A549 (cell line): ENCODE results near the gene PICK1.

Source experiments
- EP300 ChIP-seq, 2 experiments: fragments of >200 bp; sonication (Bioruptor Twin); formaldehyde crosslinking; IDR thresholded peaks; 2 replicates in 1 of 2; 3 replicates in 1 of 2; pipeline ENCODE4 v1.6.1; 2016 to 2017
- ESRRA ChIP-seq: fragments of 150-350 bp; IDR thresholded peaks from 2 replicates; pipeline ENCODE4 v1.6.1; 2014; ENCODE audit warnings: mild to moderate bottlenecking, low read length, borderline replicate concordance
- JUNB ChIP-seq: fragments of >200 bp; sonication (Bioruptor Twin); formaldehyde crosslinking; IDR thresholded peaks from 2 replicates; pipeline ENCODE4 v1.6.1; 2016
- NR3C1 ChIP-seq: fragments of >200 bp; sonication (Bioruptor Twin); formaldehyde crosslinking; IDR thresholded peaks from 3 replicates; pipeline ENCODE4 v1.6.1; 2017
- RAD21 ChIP-seq, 2 experiments: fragments of >200 bp in 1 of 2; sonication (Bioruptor Twin) in 1 of 2; formaldehyde crosslinking in 1 of 2; IDR thresholded peaks in 1 of 2; conservative IDR thresholded peaks in 1 of 2; 2 replicates in 1 of 2; 3 replicates in 1 of 2; pipeline ENCODE4 v1.6.1; 2012 to 2018; ENCODE audit warnings: inconsistent platforms in 1 of 2
- RFX5 ChIP-seq: fragments of 450-650 bp; IDR thresholded peaks from 2 replicates; pipeline ENCODE4 v1.7.1; 2014; ENCODE audit warnings: antibody characterized with exemption, mild to moderate bottlenecking, moderate library complexity
- ZSCAN20 ChIP-seq: fragments of 250-450 bp; sonication (Bioruptor Pico); IDR thresholded peaks from 2 replicates; pipeline ENCODE4 v1.8.0; 2022; ENCODE audit warnings: mild to moderate bottlenecking, moderate library complexity
- TF ChIP-seq, protein P1 (sequence below): fragments of >200 bp; sonication (Bioruptor Twin); formaldehyde crosslinking; IDR thresholded peaks from 3 replicates; pipeline ENCODE4 v1.5.1; 2016
- TF ChIP-seq, protein P2 (sequence below): fragments of 450-650 bp; IDR thresholded peaks from 2 replicates; pipeline ENCODE4 v1.6.1; 2014; ENCODE audit warnings: antibody characterized with exemption
- TF ChIP-seq, protein P3 (sequence below): fragments of >200 bp; sonication (Bioruptor Twin); formaldehyde crosslinking; IDR thresholded peaks from 3 replicates; pipeline ENCODE4 v1.6.1; 2016
- TF ChIP-seq, protein P4 (sequence below): fragments of 200-600 bp; sonication (generic); IDR thresholded peaks from 2 replicates; pipeline ENCODE4 v1.6.1; 2016; ENCODE audit warnings: antibody characterized with exemption, mild to moderate bottlenecking, moderate library complexity
- TF ChIP-seq, protein P5 (sequence below): fragments of >200 bp; sonication (Bioruptor Twin); formaldehyde crosslinking; IDR thresholded peaks from 2 replicates; pipeline ENCODE4 v1.6.1; 2016

DNA sequence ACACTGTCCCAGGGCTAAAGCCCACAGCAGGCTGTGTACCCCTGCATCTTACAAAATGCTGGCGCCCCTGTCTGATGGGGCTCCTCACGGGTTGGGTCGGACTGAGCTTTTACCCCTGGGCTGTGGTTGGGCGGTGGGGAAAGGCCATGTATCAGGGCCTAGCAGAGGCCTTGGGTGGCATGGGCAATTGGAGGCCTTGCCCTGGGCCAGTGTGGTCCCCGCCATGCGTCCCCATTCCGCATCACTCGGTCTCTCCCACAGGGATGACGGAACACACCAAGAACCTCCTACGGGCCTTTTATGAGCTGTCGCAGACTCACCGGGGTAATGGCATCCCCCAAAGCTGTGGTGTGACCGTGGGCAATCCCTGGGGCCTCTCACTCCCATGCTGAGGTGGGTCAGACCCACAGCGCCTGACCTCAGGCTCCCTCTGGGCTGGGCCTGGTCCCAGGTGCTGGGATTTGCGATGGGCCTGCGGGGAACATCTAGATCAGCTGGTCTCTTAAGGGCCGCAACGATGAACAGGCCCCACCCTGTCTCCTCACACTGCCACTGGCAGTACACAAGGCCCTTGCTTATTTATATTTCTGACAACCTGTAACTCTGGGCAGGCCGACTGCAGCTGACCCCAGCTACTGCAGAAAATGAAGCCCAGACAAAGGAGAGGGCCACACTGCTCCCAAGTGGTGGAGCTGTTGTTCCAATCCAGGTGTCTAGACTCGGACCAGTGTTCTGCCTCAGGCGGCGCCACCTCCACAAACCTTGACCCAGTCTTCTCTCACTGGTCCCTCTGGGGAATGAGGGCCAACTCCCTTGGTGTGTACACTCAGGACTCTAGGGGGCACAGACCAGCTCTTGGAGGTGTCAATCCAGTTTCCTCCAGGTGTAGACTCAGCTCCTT is 14.5 kb downstream of the PICK1 start:
- TF ChIP-seq RFX5 (no peak), JUNB (no peak), ESRRA (no peak), NR3C1 (no peak), EP300 (IDR thresholded peaks at IDR 0.05) (no peak), ZSCAN20 (CRISPR knock-in tag) (no peak), RAD21 (conservative IDR thresholded peaks at IDR 0.05 in 1 of 2, IDR thresholded peaks at IDR 0.05 in 1 of 2) (peak in 1 of 2 experiments; percentile 20; a peak in 1 of 5 replicates)
- TF ChIP-seq, protein P1, sequence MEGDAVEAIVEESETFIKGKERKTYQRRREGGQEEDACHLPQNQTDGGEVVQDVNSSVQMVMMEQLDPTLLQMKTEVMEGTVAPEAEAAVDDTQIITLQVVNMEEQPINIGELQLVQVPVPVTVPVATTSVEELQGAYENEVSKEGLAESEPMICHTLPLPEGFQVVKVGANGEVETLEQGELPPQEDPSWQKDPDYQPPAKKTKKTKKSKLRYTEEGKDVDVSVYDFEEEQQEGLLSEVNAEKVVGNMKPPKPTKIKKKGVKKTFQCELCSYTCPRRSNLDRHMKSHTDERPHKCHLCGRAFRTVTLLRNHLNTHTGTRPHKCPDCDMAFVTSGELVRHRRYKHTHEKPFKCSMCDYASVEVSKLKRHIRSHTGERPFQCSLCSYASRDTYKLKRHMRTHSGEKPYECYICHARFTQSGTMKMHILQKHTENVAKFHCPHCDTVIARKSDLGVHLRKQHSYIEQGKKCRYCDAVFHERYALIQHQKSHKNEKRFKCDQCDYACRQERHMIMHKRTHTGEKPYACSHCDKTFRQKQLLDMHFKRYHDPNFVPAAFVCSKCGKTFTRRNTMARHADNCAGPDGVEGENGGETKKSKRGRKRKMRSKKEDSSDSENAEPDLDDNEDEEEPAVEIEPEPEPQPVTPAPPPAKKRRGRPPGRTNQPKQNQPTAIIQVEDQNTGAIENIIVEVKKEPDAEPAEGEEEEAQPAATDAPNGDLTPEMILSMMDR = no peak
- TF ChIP-seq, protein P2, sequence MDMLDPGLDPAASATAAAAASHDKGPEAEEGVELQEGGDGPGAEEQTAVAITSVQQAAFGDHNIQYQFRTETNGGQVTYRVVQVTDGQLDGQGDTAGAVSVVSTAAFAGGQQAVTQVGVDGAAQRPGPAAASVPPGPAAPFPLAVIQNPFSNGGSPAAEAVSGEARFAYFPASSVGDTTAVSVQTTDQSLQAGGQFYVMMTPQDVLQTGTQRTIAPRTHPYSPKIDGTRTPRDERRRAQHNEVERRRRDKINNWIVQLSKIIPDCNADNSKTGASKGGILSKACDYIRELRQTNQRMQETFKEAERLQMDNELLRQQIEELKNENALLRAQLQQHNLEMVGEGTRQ = no peak
- TF ChIP-seq, protein P3, sequence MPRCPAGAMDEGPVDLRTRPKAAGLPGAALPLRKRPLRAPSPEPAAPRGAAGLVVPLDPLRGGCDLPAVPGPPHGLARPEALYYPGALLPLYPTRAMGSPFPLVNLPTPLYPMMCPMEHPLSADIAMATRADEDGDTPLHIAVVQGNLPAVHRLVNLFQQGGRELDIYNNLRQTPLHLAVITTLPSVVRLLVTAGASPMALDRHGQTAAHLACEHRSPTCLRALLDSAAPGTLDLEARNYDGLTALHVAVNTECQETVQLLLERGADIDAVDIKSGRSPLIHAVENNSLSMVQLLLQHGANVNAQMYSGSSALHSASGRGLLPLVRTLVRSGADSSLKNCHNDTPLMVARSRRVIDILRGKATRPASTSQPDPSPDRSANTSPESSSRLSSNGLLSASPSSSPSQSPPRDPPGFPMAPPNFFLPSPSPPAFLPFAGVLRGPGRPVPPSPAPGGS = no peak
- TF ChIP-seq, protein P4, sequence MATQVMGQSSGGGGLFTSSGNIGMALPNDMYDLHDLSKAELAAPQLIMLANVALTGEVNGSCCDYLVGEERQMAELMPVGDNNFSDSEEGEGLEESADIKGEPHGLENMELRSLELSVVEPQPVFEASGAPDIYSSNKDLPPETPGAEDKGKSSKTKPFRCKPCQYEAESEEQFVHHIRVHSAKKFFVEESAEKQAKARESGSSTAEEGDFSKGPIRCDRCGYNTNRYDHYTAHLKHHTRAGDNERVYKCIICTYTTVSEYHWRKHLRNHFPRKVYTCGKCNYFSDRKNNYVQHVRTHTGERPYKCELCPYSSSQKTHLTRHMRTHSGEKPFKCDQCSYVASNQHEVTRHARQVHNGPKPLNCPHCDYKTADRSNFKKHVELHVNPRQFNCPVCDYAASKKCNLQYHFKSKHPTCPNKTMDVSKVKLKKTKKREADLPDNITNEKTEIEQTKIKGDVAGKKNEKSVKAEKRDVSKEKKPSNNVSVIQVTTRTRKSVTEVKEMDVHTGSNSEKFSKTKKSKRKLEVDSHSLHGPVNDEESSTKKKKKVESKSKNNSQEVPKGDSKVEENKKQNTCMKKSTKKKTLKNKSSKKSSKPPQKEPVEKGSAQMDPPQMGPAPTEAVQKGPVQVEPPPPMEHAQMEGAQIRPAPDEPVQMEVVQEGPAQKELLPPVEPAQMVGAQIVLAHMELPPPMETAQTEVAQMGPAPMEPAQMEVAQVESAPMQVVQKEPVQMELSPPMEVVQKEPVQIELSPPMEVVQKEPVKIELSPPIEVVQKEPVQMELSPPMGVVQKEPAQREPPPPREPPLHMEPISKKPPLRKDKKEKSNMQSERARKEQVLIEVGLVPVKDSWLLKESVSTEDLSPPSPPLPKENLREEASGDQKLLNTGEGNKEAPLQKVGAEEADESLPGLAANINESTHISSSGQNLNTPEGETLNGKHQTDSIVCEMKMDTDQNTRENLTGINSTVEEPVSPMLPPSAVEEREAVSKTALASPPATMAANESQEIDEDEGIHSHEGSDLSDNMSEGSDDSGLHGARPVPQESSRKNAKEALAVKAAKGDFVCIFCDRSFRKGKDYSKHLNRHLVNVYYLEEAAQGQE = no peak
- TF ChIP-seq, protein P5, sequence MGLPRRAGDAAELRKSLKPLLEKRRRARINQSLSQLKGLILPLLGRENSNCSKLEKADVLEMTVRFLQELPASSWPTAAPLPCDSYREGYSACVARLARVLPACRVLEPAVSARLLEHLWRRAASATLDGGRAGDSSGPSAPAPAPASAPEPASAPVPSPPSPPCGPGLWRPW = no peak
